GM18951 (cell line): ENCODE measurements around the gene CCND2.

ENCODE experiments used
- POLR2A ChIP-seq: IDR thresholded peaks from 4 replicates; pipeline ENCODE4 v1.6.1; 2011; ENCODE audit warnings: mild to moderate bottlenecking; ENCODE audit not compliant: insufficient read length, insufficient read depth; ENCODE audit errors: extremely low read depth
- in situ Hi-C: fragments of 300-500 bp; cut with MboI; formaldehyde crosslinking; loops from one replicate; pipeline ENCODE4 v1.12.0; 2022; ENCODE audit warnings: low sequenced_read_pairs, mixed read lengths, inconsistent platforms; ENCODE audit not compliant: unreplicated experiment

Gene CCND2

GRCh38 chr12:4322726-4323125 is 49.2 kb downstream of the CCND2 start:
- TF ChIP-seq POLR2A, result no peak
- in situ Hi-C loops, result no loop called here
